ENCODE results near the gene RNF14.
"Not testable (repeated sequence)": the region's sequence is repeated elsewhere in the genome, so short reads cannot be mapped to it uniquely, and the experiment has no call there.

The RNF14 gene

GRCh38 chr5:142014911-142015584 is 46.1 kb downstream of the RNF14 start:
- DNase-seq (ENCODE audit: low spot score) = peak; percentile 88

GRCh38 chr5:142015781-142016533 is 47.1 kb downstream of the RNF14 start:
- peak; percentile 88 for DNase-seq (ENCODE audit: low spot score)

GRCh38 chr5:142016556-142016955 is 47.7 kb downstream of the RNF14 start:
- DNase-seq (ENCODE audit: low spot score) = no peak

- no peak for DNase-seq (ENCODE audit: low spot score)
Observed at GRCh38 chr5:142017832-142018427, 49.0 kb downstream of the RNF14 start.

GRCh38 chr5:142020122-142020659 is 51.3 kb downstream of the RNF14 start:
- DNase-seq (ENCODE audit: low spot score) = no peak

- DNase-seq (ENCODE audit: low spot score) = no peak
Observed at GRCh38 chr5:142023836-142024235, 54.9 kb downstream of the RNF14 start.

- peak; percentile 97 for DNase-seq (ENCODE audit: low spot score)
Observed at GRCh38 chr5:142024771-142025304, 55.9 kb downstream of the RNF14 start.

- no peak for DNase-seq (ENCODE audit: low spot score)
Observed at GRCh38 chr5:142025637-142026036, 56.7 kb downstream of the RNF14 start.

- DNase-seq (ENCODE audit: low spot score) = no peak
Observed at GRCh38 chr5:142032150-142032549, 63.2 kb downstream of the RNF14 start.

GRCh38 chr5:142032747-142033631 is 64.1 kb downstream of the RNF14 start:
- no peak for DNase-seq (ENCODE audit: low spot score)

- DNase-seq (ENCODE audit: low spot score) = not testable (repeated sequence)
Observed at GRCh38 chr5:142033632-142034567, 65.0 kb downstream of the RNF14 start.

GRCh38 chr5:142034994-142035393 is 66.1 kb downstream of the RNF14 start:
- DNase-seq (ENCODE audit: low spot score) = no peak

GRCh38 chr5:142036918-142037317 is 68.0 kb downstream of the RNF14 start:
- no peak for DNase-seq (ENCODE audit: low spot score)

GRCh38 chr5:142037599-142037998 is 68.7 kb downstream of the RNF14 start:
- DNase-seq (ENCODE audit: low spot score) = not testable (repeated sequence)

GRCh38 chr5:142038735-142039134 is 69.8 kb downstream of the RNF14 start:
- DNase-seq (ENCODE audit: low spot score) = no peak
